Measurements from ENCODE around the gene SLC4A7. TPM values are rescaled to one million over a fixed set of nuclear protein-coding genes. Genes with fewer than 3 reads are reported as not detected.

Gene SLC4A7
- total RNA-seq, 1 experiment from 2014 or later, result 90.8 TPM

- no peak for TF ChIP-seq ZNF219 (CRISPR knock-in tag; IDR thresholded peaks at IDR 0.05; ENCODE audit: borderline replicate concordance)
These were observed 57.3 kb downstream of the SLC4A7 start (continued) for GRCh38 chr3:27426926-27427325.

GRCh38 chr3:27425896-27426565, 58.2 kb downstream of the SLC4A7 start:
- Mint-ChIP-seq H3K36me3 (peaks cover 40% of the 10 kb centered on the region), H3K9me3 (no peaks in the 10 kb centered on the region), H3K4me1 (no peaks in the 10 kb centered on the region), H3K4me3 (no peak overlapping the region), H3K27ac (peak overlapping the region; percentile 14; the same call in 1 of the 2 replicates), H3K27me3 (ENCODE audit: low read depth) (no peaks in the 10 kb centered on the region)
- DNase-seq (ENCODE audit: low spot score) (no peak), ATAC-seq (no peak)
- ChIA-PET CTCF (interaction anchor here (0.7 kb wide), 1 partner anchor 11 kb away, joined by 5 read pairs; no protein-coding TSS in a partner anchor), POLR2A (no interaction called here)
- no peak for TF ChIP-seq HMGXB4 (CRISPR knock-in tag; IDR thresholded peaks at IDR 0.05)
- TF ChIP-seq USF1 (CRISPR knock-in tag; IDR thresholded peaks at IDR 0.05), result no peak
- TF ChIP-seq CBFB (CRISPR knock-in tag; IDR thresholded peaks at IDR 0.05; ENCODE audit: low read depth), result no peak
- TF ChIP-seq ETV6 (CRISPR knock-in tag; IDR thresholded peaks at IDR 0.05), result no peak
- TF ChIP-seq, protein P1, sequence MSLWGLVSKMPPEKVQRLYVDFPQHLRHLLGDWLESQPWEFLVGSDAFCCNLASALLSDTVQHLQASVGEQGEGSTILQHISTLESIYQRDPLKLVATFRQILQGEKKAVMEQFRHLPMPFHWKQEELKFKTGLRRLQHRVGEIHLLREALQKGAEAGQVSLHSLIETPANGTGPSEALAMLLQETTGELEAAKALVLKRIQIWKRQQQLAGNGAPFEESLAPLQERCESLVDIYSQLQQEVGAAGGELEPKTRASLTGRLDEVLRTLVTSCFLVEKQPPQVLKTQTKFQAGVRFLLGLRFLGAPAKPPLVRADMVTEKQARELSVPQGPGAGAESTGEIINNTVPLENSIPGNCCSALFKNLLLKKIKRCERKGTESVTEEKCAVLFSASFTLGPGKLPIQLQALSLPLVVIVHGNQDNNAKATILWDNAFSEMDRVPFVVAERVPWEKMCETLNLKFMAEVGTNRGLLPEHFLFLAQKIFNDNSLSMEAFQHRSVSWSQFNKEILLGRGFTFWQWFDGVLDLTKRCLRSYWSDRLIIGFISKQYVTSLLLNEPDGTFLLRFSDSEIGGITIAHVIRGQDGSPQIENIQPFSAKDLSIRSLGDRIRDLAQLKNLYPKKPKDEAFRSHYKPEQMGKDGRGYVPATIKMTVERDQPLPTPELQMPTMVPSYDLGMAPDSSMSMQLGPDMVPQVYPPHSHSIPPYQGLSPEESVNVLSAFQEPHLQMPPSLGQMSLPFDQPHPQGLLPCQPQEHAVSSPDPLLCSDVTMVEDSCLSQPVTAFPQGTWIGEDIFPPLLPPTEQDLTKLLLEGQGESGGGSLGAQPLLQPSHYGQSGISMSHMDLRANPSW (CRISPR knock-in tag; conservative IDR thresholded peaks at IDR 0.05; ENCODE audit: low read depth), result no peak
- TF ChIP-seq, protein P2, sequence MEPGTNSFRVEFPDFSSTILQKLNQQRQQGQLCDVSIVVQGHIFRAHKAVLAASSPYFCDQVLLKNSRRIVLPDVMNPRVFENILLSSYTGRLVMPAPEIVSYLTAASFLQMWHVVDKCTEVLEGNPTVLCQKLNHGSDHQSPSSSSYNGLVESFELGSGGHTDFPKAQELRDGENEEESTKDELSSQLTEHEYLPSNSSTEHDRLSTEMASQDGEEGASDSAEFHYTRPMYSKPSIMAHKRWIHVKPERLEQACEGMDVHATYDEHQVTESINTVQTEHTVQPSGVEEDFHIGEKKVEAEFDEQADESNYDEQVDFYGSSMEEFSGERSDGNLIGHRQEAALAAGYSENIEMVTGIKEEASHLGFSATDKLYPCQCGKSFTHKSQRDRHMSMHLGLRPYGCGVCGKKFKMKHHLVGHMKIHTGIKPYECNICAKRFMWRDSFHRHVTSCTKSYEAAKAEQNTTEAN (CRISPR knock-in tag; IDR thresholded peaks at IDR 0.05), result no peak
- no peak for TF ChIP-seq PRRX2 (CRISPR knock-in tag; IDR thresholded peaks at IDR 0.05)
- TF ChIP-seq JAZF1 (CRISPR knock-in tag; IDR thresholded peaks at IDR 0.05), result no peak
- no peak for TF ChIP-seq E2F4 (CRISPR knock-in tag; IDR thresholded peaks at IDR 0.05; ENCODE audit: borderline replicate concordance, low read depth)
- TF ChIP-seq, protein P3, sequence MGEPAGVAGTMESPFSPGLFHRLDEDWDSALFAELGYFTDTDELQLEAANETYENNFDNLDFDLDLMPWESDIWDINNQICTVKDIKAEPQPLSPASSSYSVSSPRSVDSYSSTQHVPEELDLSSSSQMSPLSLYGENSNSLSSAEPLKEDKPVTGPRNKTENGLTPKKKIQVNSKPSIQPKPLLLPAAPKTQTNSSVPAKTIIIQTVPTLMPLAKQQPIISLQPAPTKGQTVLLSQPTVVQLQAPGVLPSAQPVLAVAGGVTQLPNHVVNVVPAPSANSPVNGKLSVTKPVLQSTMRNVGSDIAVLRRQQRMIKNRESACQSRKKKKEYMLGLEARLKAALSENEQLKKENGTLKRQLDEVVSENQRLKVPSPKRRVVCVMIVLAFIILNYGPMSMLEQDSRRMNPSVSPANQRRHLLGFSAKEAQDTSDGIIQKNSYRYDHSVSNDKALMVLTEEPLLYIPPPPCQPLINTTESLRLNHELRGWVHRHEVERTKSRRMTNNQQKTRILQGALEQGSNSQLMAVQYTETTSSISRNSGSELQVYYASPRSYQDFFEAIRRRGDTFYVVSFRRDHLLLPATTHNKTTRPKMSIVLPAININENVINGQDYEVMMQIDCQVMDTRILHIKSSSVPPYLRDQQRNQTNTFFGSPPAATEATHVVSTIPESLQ (CRISPR knock-in tag; IDR thresholded peaks at IDR 0.05), result no peak
- no peak for TF ChIP-seq GTF2I (CRISPR knock-in tag; conservative IDR thresholded peaks at IDR 0.05)
- no peak for TF ChIP-seq KAT7 (CRISPR knock-in tag; IDR thresholded peaks at IDR 0.05; ENCODE audit: borderline replicate concordance)
- no peak for TF ChIP-seq ZNF671 (CRISPR knock-in tag; IDR thresholded peaks at IDR 0.05)
- no peak for TF ChIP-seq SMAD3 (CRISPR knock-in tag; IDR thresholded peaks at IDR 0.05; ENCODE audit: borderline replicate concordance)
- TF ChIP-seq, protein P4, sequence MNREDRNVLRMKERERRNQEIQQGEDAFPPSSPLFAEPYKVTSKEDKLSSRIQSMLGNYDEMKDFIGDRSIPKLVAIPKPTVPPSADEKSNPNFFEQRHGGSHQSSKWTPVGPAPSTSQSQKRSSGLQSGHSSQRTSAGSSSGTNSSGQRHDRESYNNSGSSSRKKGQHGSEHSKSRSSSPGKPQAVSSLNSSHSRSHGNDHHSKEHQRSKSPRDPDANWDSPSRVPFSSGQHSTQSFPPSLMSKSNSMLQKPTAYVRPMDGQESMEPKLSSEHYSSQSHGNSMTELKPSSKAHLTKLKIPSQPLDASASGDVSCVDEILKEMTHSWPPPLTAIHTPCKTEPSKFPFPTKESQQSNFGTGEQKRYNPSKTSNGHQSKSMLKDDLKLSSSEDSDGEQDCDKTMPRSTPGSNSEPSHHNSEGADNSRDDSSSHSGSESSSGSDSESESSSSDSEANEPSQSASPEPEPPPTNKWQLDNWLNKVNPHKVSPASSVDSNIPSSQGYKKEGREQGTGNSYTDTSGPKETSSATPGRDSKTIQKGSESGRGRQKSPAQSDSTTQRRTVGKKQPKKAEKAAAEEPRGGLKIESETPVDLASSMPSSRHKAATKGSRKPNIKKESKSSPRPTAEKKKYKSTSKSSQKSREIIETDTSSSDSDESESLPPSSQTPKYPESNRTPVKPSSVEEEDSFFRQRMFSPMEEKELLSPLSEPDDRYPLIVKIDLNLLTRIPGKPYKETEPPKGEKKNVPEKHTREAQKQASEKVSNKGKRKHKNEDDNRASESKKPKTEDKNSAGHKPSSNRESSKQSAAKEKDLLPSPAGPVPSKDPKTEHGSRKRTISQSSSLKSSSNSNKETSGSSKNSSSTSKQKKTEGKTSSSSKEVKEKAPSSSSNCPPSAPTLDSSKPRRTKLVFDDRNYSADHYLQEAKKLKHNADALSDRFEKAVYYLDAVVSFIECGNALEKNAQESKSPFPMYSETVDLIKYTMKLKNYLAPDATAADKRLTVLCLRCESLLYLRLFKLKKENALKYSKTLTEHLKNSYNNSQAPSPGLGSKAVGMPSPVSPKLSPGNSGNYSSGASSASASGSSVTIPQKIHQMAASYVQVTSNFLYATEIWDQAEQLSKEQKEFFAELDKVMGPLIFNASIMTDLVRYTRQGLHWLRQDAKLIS (CRISPR knock-in tag; IDR thresholded peaks at IDR 0.05; ENCODE audit: borderline replicate concordance), result no peak
- TF ChIP-seq MYBL2 (CRISPR knock-in tag; IDR thresholded peaks at IDR 0.05), result no peak
- no peak for TF ChIP-seq ZNF232 (CRISPR knock-in tag; IDR thresholded peaks at IDR 0.05)
- TF ChIP-seq FOXJ3 (CRISPR knock-in tag; IDR thresholded peaks at IDR 0.05; ENCODE audit: borderline replicate concordance), result no peak
- no peak for TF ChIP-seq SMAD4 (CRISPR knock-in tag; IDR thresholded peaks at IDR 0.05)

Measured in WTC11 (cell line).